Testis (tissue), 2 donors: ENCODE data around the gene RGS17.

Source experiments
- POLR2A ChIP-seq: fragments of 450-650 bp; IDR thresholded peaks from one replicate; pipeline ENCODE4 v1.6.1; 2017; ENCODE audit warnings: antibody characterized with exemption, mild to moderate bottlenecking, moderate library complexity
- TF ChIP-seq, protein P1 (sequence below), 3 experiments: fragments of 450-650 bp in 2 of 3; fragments of 200-600 bp in 1 of 3; sonication (generic) in 1 of 3; IDR thresholded peaks; one replicate each; pipeline ENCODE4 v1.5.1; 2016 to 2019; ENCODE audit warnings: antibody characterized with exemption in 3 of 3, mild to moderate bottlenecking in 2 of 3, moderate library complexity in 1 of 3

DNA sequence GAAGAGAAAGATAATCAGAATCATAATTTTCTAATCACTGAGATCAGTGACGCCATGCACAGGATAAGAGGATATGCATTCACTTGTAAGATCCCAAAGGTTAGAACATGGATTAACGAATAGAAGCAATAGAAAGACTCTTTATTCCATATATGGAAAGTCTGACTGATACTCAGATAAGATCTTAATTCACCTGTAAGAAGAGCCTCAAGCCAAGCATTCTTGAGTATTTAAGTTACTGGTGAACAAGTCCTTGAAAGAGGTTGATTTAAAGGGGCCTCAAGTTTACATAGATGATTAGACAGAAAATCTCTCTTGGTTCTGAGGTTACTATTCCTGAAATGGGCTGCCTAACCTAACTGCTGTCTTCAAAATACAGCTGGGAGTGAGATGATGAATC lies 74.8 kb downstream of the RGS17 start:
- TF ChIP-seq, protein P1, sequence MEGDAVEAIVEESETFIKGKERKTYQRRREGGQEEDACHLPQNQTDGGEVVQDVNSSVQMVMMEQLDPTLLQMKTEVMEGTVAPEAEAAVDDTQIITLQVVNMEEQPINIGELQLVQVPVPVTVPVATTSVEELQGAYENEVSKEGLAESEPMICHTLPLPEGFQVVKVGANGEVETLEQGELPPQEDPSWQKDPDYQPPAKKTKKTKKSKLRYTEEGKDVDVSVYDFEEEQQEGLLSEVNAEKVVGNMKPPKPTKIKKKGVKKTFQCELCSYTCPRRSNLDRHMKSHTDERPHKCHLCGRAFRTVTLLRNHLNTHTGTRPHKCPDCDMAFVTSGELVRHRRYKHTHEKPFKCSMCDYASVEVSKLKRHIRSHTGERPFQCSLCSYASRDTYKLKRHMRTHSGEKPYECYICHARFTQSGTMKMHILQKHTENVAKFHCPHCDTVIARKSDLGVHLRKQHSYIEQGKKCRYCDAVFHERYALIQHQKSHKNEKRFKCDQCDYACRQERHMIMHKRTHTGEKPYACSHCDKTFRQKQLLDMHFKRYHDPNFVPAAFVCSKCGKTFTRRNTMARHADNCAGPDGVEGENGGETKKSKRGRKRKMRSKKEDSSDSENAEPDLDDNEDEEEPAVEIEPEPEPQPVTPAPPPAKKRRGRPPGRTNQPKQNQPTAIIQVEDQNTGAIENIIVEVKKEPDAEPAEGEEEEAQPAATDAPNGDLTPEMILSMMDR (IDR thresholded peaks at IDR 0.05), result no peak
- no peak for TF ChIP-seq POLR2A
